HEK293 (cell line): Measurements from ENCODE around the gene CDC20.

Experiments used
- CTCF ChIA-PET: fragments of 350-600 bp; formaldehyde crosslinking; extraction: SDS; loops from one replicate; lab custom pipeline; 2021; ENCODE audit warnings: antibody characterized with exemption; lab: Yijun Ruan, JAX
- POLR2A ChIA-PET: fragments of 300-600 bp; formaldehyde crosslinking; extraction: SDS; loops from one replicate; lab custom pipeline; 2020; ENCODE audit warnings: antibody characterized with exemption, inconsistent platforms; lab: Yijun Ruan, JAX
- H3K27ac ChIP-seq: fragments of 200-500 bp; sonication (Bioruptor generic); 2 replicates; pipeline ENCODE4 v1.5.1; 2014; ENCODE audit warnings: low read depth, low read length, control low read depth, inconsistent platforms; ENCODE audit errors: extremely low read depth
- H3K36me3 ChIP-seq, 2 experiments: fragments of 200-500 bp in 1 of 2; sonication (Bioruptor generic) in 1 of 2; 1 replicate in 1 of 2; 2 replicates in 1 of 2; pipeline ENCODE4 v1.5.1; 2014 to 2017; ENCODE audit warnings: inconsistent platforms in 2 of 2, low read length in 2 of 2; ENCODE audit not compliant: control insufficient read depth in 2 of 2, insufficient read depth in 1 of 2
- H3K4me1 ChIP-seq: fragments of 200-500 bp; sonication (Bioruptor generic); 2 replicates; pipeline ENCODE4 v1.5.1; 2014; ENCODE audit warnings: mild to moderate bottlenecking, low read length, inconsistent platforms; ENCODE audit not compliant: control insufficient read depth, insufficient read depth
- H3K4me3 ChIP-seq: 2 replicates; pipeline ENCODE4 v1.5.1; 2011; ENCODE audit warnings: low read depth, mild to moderate bottlenecking, control low read depth, low read length, moderate library complexity
- H3K9me3 ChIP-seq: fragments of 200-500 bp; sonication (Bioruptor generic); 2 replicates; pipeline ENCODE4 v1.5.1; 2014; ENCODE audit warnings: low read depth, low read length, inconsistent platforms; ENCODE audit not compliant: control insufficient read depth, insufficient read depth
- AEBP2 ChIP-seq: fragments of 450-650 bp; formaldehyde crosslinking; IDR thresholded peaks from 2 replicates; pipeline ENCODE4 v1.5.1; 2016; ENCODE audit warnings: missing biosample characterization, missing genetic modification characterization, borderline replicate concordance
- KLF10 ChIP-seq: fragments of 450-650 bp; IDR thresholded peaks from 2 replicates; pipeline ENCODE4 v1.5.1; 2018; ENCODE audit warnings: missing biosample characterization, mild to moderate bottlenecking, missing genetic modification characterization
- MYNN ChIP-seq: fragments of 450-650 bp; formaldehyde crosslinking; IDR thresholded peaks from 2 replicates; pipeline ENCODE4 v1.5.1; 2016; ENCODE audit warnings: missing biosample characterization, missing genetic modification characterization, borderline replicate concordance
- REPIN1 ChIP-seq: fragments of 450-650 bp; formaldehyde crosslinking; IDR thresholded peaks from 2 replicates; pipeline ENCODE4 v1.5.1; 2017; ENCODE audit warnings: missing biosample characterization, missing genetic modification characterization, low read depth
- SCRT2 ChIP-seq: fragments of 450-650 bp; formaldehyde crosslinking; IDR thresholded peaks from 2 replicates; pipeline ENCODE4 v1.5.1; 2016; ENCODE audit warnings: missing biosample characterization, missing genetic modification characterization
- SP3 ChIP-seq: fragments of 450-650 bp; formaldehyde crosslinking; IDR thresholded peaks from 2 replicates; pipeline ENCODE4 v1.5.1; 2016; ENCODE audit warnings: missing biosample characterization, missing genetic modification characterization
- ZBTB10 ChIP-seq: fragments of 450-650 bp; formaldehyde crosslinking; IDR thresholded peaks from 2 replicates; pipeline ENCODE4 v1.5.1; 2016; ENCODE audit warnings: missing biosample characterization, missing genetic modification characterization
- ZBTB11 ChIP-seq: fragments of 450-650 bp; formaldehyde crosslinking; conservative IDR thresholded peaks from 2 replicates; pipeline ENCODE4 v1.5.1; 2016; ENCODE audit warnings: low read depth, missing biosample characterization, missing genetic modification characterization
- ZBTB17 ChIP-seq: fragments of 450-650 bp; formaldehyde crosslinking; IDR thresholded peaks from 2 replicates; pipeline ENCODE4 v1.5.1; 2016; ENCODE audit warnings: missing biosample characterization, missing genetic modification characterization
- ZBTB20 ChIP-seq: fragments of 450-650 bp; formaldehyde crosslinking; IDR thresholded peaks from 2 replicates; pipeline ENCODE4 v1.5.1; 2016; ENCODE audit warnings: missing biosample characterization, missing genetic modification characterization
- ZFP37 ChIP-seq: fragments of 450-650 bp; formaldehyde crosslinking; IDR thresholded peaks from 2 replicates; pipeline ENCODE4 v1.5.1; 2016; ENCODE audit warnings: missing biosample characterization, missing genetic modification characterization
- ZNF133 ChIP-seq: fragments of 450-650 bp; formaldehyde crosslinking; IDR thresholded peaks from 2 replicates; pipeline ENCODE4 v1.5.1; 2016; ENCODE audit warnings: missing biosample characterization, missing genetic modification characterization
- ZNF138 ChIP-seq: fragments of 450-650 bp; formaldehyde crosslinking; IDR thresholded peaks from 2 replicates; pipeline ENCODE4 v1.5.1; 2016; ENCODE audit warnings: missing biosample characterization, missing genetic modification characterization, borderline replicate concordance
- ZNF146 ChIP-seq: fragments of 450-650 bp; formaldehyde crosslinking; IDR thresholded peaks from 2 replicates; pipeline ENCODE4 v1.5.1; 2016; ENCODE audit warnings: missing biosample characterization, missing genetic modification characterization
- ZNF174 ChIP-seq: fragments of 450-650 bp; formaldehyde crosslinking; IDR thresholded peaks from 2 replicates; pipeline ENCODE4 v1.5.0; 2017; ENCODE audit warnings: missing biosample characterization, mild to moderate bottlenecking, missing genetic modification characterization
- ZNF19 ChIP-seq: fragments of 450-650 bp; formaldehyde crosslinking; IDR thresholded peaks from 2 replicates; pipeline ENCODE4; 2016; ENCODE audit warnings: missing biosample characterization, missing genetic modification characterization, low read depth
- ZNF221 ChIP-seq: fragments of 450-650 bp; formaldehyde crosslinking; IDR thresholded peaks from 2 replicates; pipeline ENCODE4 v1.5.1; 2017; ENCODE audit warnings: missing biosample characterization, missing genetic modification characterization, borderline replicate concordance
- ZNF223 ChIP-seq: fragments of 450-650 bp; formaldehyde crosslinking; IDR thresholded peaks from 2 replicates; pipeline ENCODE4 v1.5.1; 2016; ENCODE audit warnings: missing biosample characterization, missing genetic modification characterization
- ZNF24 ChIP-seq: fragments of 450-650 bp; formaldehyde crosslinking; IDR thresholded peaks from 2 replicates; pipeline ENCODE4 v1.5.1; 2016; ENCODE audit warnings: missing biosample characterization, missing genetic modification characterization
- ZNF350 ChIP-seq: fragments of 450-650 bp; formaldehyde crosslinking; IDR thresholded peaks from 2 replicates; pipeline ENCODE4 v1.5.0; 2017; ENCODE audit warnings: missing biosample characterization, mild to moderate bottlenecking, missing genetic modification characterization
- ZNF449 ChIP-seq: fragments of 450-650 bp; formaldehyde crosslinking; IDR thresholded peaks from 2 replicates; pipeline ENCODE4 v1.5.1; 2017; ENCODE audit warnings: missing biosample characterization, mild to moderate bottlenecking, missing genetic modification characterization, moderate library complexity
- ZNF529 ChIP-seq: fragments of 450-650 bp; formaldehyde crosslinking; IDR thresholded peaks from 2 replicates; pipeline ENCODE4 v1.5.1; 2017; ENCODE audit warnings: missing genetic modification characterization, missing biosample characterization; ENCODE audit not compliant: insufficient replicate concordance
- ZNF555 ChIP-seq: fragments of 450-650 bp; formaldehyde crosslinking; conservative IDR thresholded peaks from 2 replicates; pipeline ENCODE4 v1.5.1; 2017; ENCODE audit warnings: missing biosample characterization, mild to moderate bottlenecking, missing genetic modification characterization, inconsistent platforms
- ZNF600 ChIP-seq: fragments of 450-650 bp; formaldehyde crosslinking; IDR thresholded peaks from 2 replicates; pipeline ENCODE4 v1.5.1; 2016; ENCODE audit warnings: missing biosample characterization, missing genetic modification characterization
- ZNF626 ChIP-seq: fragments of 450-650 bp; sonication (Bioruptor Pico); formaldehyde crosslinking; IDR thresholded peaks from 2 replicates; pipeline ENCODE4 v1.5.1; 2018; ENCODE audit warnings: missing biosample characterization, missing genetic modification characterization, inconsistent platforms
- ZNF654 ChIP-seq: fragments of 450-650 bp; formaldehyde crosslinking; IDR thresholded peaks from 2 replicates; pipeline ENCODE4 v1.5.1; 2016; ENCODE audit warnings: low read depth, missing biosample characterization, missing genetic modification characterization
- ZNF701 ChIP-seq: fragments of 450-650 bp; formaldehyde crosslinking; IDR thresholded peaks from 2 replicates; pipeline ENCODE4 v1.5.1; 2016; ENCODE audit warnings: missing biosample characterization, missing genetic modification characterization
- ZNF76 ChIP-seq: fragments of 450-650 bp; formaldehyde crosslinking; IDR thresholded peaks from 2 replicates; pipeline ENCODE4; 2016; ENCODE audit warnings: low read depth, missing biosample characterization, missing genetic modification characterization, borderline replicate concordance
- ZNF843 ChIP-seq: fragments of 450-650 bp; formaldehyde crosslinking; IDR thresholded peaks from 2 replicates; pipeline ENCODE4 v1.5.1; 2016; ENCODE audit warnings: missing biosample characterization, missing genetic modification characterization

The CDC20 gene

GRCh38 chr1:43346636-43347035, 12.1 kb upstream of the CDC20 start (continued):
- TF ChIP-seq ZNF626 (tag by site-specific recombination): no peak

GRCh38 chr1:43348343-43348808, 10.4 kb upstream of the CDC20 start:
- POLR2A ChIA-PET: interaction anchor here (0.6 to 2.3 kb wide), 8 partner anchors 9 to 302 kb away, joined by 3 to 32 read pairs (median 4); partner anchors contain the start of genes CDC20, ELOVL1 and KDM4A
- 0 out of 2 replicates have a peak, but pooled peaks cover 3% of the 10 kb centered on the region for H3K4me1 ChIP-seq
- H3K27ac ChIP-seq: peak overlapping the region; percentile 77; the same call in 1 of the 2 replicates
- peak overlapping the region; percentile 55 for H3K4me3 ChIP-seq
- CTCF ChIA-PET: interaction anchor here (0.7 to 2.1 kb wide), 3 partner anchors 9 to 54 kb away, joined by 3 to 6 read pairs (median 3); partner anchors contain the start of gene CDC20
- no peaks in the 10 kb centered on the region for H3K9me3 ChIP-seq
- H3K36me3 ChIP-seq: no peaks in the 10 kb centered on the region
- no peak; the same call in 1 of the 2 replicates for TF ChIP-seq ZNF449 (tag by site-specific recombination)
- no peak for TF ChIP-seq ZNF76 (tag by site-specific recombination)
- TF ChIP-seq ZNF146 (tag by site-specific recombination): no peak
- TF ChIP-seq ZBTB17 (tag by site-specific recombination): peak; percentile 40; the same call in 1 of the 2 replicates
- no peak for TF ChIP-seq KLF10 (tag by site-specific recombination)
- no peak for TF ChIP-seq ZNF701
- no peak for TF ChIP-seq ZNF133
- no peak for TF ChIP-seq MYNN (tag by site-specific recombination)
- TF ChIP-seq ZNF24 (tag by site-specific recombination): no peak
- no peak for TF ChIP-seq ZBTB10 (tag by site-specific recombination)
- TF ChIP-seq ZNF221: no peak
- peak; percentile 73 for TF ChIP-seq SCRT2 (tag by site-specific recombination)
- TF ChIP-seq ZNF138 (tag by site-specific recombination): no peak
- no peak for TF ChIP-seq REPIN1 (tag by site-specific recombination)
- no peak for TF ChIP-seq ZNF350 (tag by site-specific recombination)
- peak; percentile 24; the same call in 1 of the 2 replicates for TF ChIP-seq ZFP37 (tag by site-specific recombination)
- no peak for TF ChIP-seq SP3
- TF ChIP-seq ZNF529 (tag by site-specific recombination): no peak
- no peak for TF ChIP-seq AEBP2
- TF ChIP-seq ZNF654 (tag by site-specific recombination): no peak
- no peak for TF ChIP-seq ZNF600 (tag by site-specific recombination)
- TF ChIP-seq ZNF19 (tag by site-specific recombination): no peak
- no peak for TF ChIP-seq ZBTB20
- no peak for TF ChIP-seq ZNF174 (tag by site-specific recombination)
- no peak for TF ChIP-seq ZBTB11 (tag by site-specific recombination)
- TF ChIP-seq ZNF555 (tag by site-specific recombination): no peak
- TF ChIP-seq ZNF843 (tag by site-specific recombination): no peak
- no peak for TF ChIP-seq ZNF223 (tag by site-specific recombination)
